SK-N-SH treated with all-trans-retinoic acid at 6 μM for 48 hours (cell line): ENCODE measurements around the gene CMIP.

Experiments
- OSR1 ChIP-seq: fragments of 250-450 bp; sonication (Bioruptor Pico); IDR thresholded peaks from 2 replicates; pipeline ENCODE4 v1.8.0; 2022; ENCODE audit warnings: moderate library complexity, mild to moderate bottlenecking, inconsistent platforms
- PATZ1 ChIP-seq: fragments of 250-450 bp; sonication (Bioruptor Pico); IDR thresholded peaks from 2 replicates; pipeline ENCODE4 v1.8.0; 2020; ENCODE audit warnings: mild to moderate bottlenecking, moderate library complexity, borderline replicate concordance
- RARB ChIP-seq: fragments of 250-450 bp; sonication (Bioruptor Pico); IDR thresholded peaks from 2 replicates; pipeline ENCODE4 v1.8.0; 2021; ENCODE audit warnings: mild to moderate bottlenecking, moderate library complexity

GRCh38 chr16:81595629-81596292 is 151.2 kb downstream of the CMIP start:
- no peak for TF ChIP-seq RARB (CRISPR knock-in tag)
- TF ChIP-seq OSR1 (CRISPR knock-in tag), result no peak
- TF ChIP-seq PATZ1 (CRISPR knock-in tag), result no peak
